ENCODE measurements around the gene DCAKD. TPM values are rescaled to one million over a fixed set of nuclear protein-coding genes. Genes with fewer than 3 reads are reported as not detected.
A peak's percentile ranks its signal among the peaks of the same experiment; 100 is the strongest.

DCAKD gene
- total RNA-seq, 2 experiments from 2014 or later = 11.6 to 12.2 TPM

DNA sequence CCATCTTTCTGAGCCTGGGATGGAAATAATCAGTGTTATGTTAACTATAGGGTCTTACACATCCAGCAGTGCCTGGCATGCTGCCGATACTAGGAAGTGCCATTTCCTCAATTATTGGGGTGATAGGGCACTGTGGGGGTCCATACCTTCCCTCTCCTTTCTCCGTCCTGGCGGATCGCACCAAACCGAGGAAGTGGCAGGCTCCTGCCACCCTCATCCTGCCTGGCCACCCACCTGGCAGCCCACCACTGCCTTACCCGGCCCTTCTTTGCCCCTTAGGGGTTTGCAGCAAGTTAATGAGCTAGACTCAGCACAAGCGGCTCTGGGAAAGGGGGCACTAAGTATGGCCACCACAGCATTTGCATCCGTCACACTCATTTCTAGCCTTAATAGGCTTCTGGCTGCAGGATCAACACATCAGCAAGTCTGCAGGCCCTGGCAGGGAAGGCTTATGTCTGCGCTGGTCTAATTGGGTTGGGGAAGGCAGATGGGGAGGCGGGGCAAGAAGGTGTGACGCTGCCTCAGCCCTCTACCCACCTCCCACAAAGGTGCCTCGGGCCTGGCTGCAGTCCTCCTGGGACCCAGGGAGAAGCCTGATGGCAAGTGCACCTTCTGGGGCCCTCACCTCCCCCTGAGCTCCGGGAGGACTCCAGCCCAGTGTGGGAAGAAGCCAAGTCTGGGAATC is 28.6 kb downstream of the DCAKD start:
- Histone ChIP-seq H3K4me1 (ENCODE audit: insufficient read depth, low read length) (peaks cover 36% of the 10 kb centered on the region), H3K36me3 (ENCODE audit: insufficient read depth, low read length) (peaks cover 14% of the 10 kb centered on the region), H3K27me3 (ENCODE audit: control insufficient read depth in 1 of 2, insufficient read depth in 2 of 2, low read length in 2 of 2) (peaks cover 34 to 38% of the 10 kb centered on the region in 2 experiments), H3K27ac (ENCODE audit: low read depth in 1 of 2, low read length in 2 of 2) (no peak overlapping the region), H3K4me3 (ENCODE audit: low read length) (no peak overlapping the region), H3K9me3 (ENCODE audit: control insufficient read depth in 1 of 2, insufficient read depth in 1 of 2, low read length in 2 of 2) (peaks cover 0 to 7% of the 10 kb centered on the region in 2 experiments)
- Mint-ChIP-seq H3K4me1 (ENCODE audit: low read depth) (peaks cover 24% of the 10 kb centered on the region), H3K27ac (no peak overlapping the region), H3K27me3 (peaks cover 34% of the 10 kb centered on the region), H3K4me3 (no peak overlapping the region), H3K9me3 (no peaks in the 10 kb centered on the region), H3K36me3 (ENCODE audit: low read depth) (peaks cover 11% of the 10 kb centered on the region)
- DNase-seq (no peak), ATAC-seq (ENCODE audit: poor library complexity) (no peak)
- ChIA-PET POLR2A (interaction anchor here (1.3 kb wide), 1 partner anchor 38 kb away, joined by 3 read pairs; the partner anchor contains the start of gene NMT1), CTCF (interaction anchor here (0.6 to 2.6 kb wide), 13 partner anchors 11 to 1266 kb away, joined by 3 to 22 read pairs (median 4); partner anchors contain the start of genes DCAKD and EFTUD2)
- TF ChIP-seq, protein P1, sequence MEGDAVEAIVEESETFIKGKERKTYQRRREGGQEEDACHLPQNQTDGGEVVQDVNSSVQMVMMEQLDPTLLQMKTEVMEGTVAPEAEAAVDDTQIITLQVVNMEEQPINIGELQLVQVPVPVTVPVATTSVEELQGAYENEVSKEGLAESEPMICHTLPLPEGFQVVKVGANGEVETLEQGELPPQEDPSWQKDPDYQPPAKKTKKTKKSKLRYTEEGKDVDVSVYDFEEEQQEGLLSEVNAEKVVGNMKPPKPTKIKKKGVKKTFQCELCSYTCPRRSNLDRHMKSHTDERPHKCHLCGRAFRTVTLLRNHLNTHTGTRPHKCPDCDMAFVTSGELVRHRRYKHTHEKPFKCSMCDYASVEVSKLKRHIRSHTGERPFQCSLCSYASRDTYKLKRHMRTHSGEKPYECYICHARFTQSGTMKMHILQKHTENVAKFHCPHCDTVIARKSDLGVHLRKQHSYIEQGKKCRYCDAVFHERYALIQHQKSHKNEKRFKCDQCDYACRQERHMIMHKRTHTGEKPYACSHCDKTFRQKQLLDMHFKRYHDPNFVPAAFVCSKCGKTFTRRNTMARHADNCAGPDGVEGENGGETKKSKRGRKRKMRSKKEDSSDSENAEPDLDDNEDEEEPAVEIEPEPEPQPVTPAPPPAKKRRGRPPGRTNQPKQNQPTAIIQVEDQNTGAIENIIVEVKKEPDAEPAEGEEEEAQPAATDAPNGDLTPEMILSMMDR (IDR thresholded peaks at IDR 0.05) = no peak
- intact Hi-C loops (cut with DNase I, micrococcal nuclease) = loop anchor here in 1 of 2 experiments (1.0 to 5.0 kb wide), 3 partner anchors 75 to 248 kb away; no protein-coding TSS in a partner anchor

DNA sequence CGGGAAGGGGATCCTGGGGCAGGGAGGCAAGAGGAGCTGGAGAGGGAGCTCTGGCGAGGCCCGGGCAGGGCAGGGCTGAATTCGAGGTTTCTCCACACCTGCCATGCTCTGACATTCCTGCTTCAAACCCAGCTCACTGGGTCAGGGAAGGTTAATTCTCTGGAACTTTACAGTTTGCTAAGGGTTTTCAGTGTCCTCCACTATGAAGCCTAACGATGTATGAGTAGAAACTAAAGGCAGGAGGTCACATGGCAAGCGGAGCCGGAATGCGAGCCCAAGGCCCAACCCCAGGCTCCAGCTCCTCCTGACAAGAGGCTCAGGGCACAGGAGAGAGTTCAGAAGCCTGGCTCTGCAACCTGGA is 29.2 kb downstream of the DCAKD start:
- peaks cover 9% of the 10 kb centered on the region for H3K36me3 Mint-ChIP-seq (ENCODE audit: low read depth)
- DNase-seq (no peak), ATAC-seq (ENCODE audit: poor library complexity) (no peak)
- H3K27ac ChIP-seq (ENCODE audit: low read depth in 1 of 2, low read length in 2 of 2) = no peak overlapping the region
- intact Hi-C loops (cut with DNase I, micrococcal nuclease) = loop anchor here in 1 of 2 experiments (1.0 to 5.0 kb wide), 3 partner anchors 75 to 248 kb away; no protein-coding TSS in a partner anchor
- no peak overlapping the region for H3K4me3 Mint-ChIP-seq
- TF ChIP-seq, protein P1 (IDR thresholded peaks at IDR 0.05) = peak; percentile 36
- H3K9me3 Mint-ChIP-seq = no peaks in the 10 kb centered on the region
- POLR2A ChIA-PET = interaction anchor here (1.3 kb wide), 1 partner anchor 39 kb away, joined by 3 read pairs; the partner anchor contains the start of gene NMT1
- H3K4me1 ChIP-seq (ENCODE audit: insufficient read depth, low read length) = peaks cover 36% of the 10 kb centered on the region
- peaks cover 36% of the 10 kb centered on the region for H3K27me3 Mint-ChIP-seq
- H3K9me3 ChIP-seq (ENCODE audit: control insufficient read depth in 1 of 2, insufficient read depth in 1 of 2, low read length in 2 of 2) = peaks cover 0 to 7% of the 10 kb centered on the region in 2 experiments
- H3K27me3 ChIP-seq (ENCODE audit: control insufficient read depth in 1 of 2, insufficient read depth in 2 of 2, low read length in 2 of 2) = peaks cover 34 to 40% of the 10 kb centered on the region in 2 experiments
- CTCF ChIA-PET = interaction anchor here (0.6 to 2.6 kb wide), 15 partner anchors 12 to 1266 kb away, joined by 3 to 22 read pairs (median 4); partner anchors contain the start of genes DCAKD and EFTUD2
- no peak overlapping the region for H3K27ac Mint-ChIP-seq
- peaks cover 24% of the 10 kb centered on the region for H3K4me1 Mint-ChIP-seq (ENCODE audit: low read depth)
- no peak overlapping the region for H3K4me3 ChIP-seq (ENCODE audit: low read length)
- H3K36me3 ChIP-seq (ENCODE audit: insufficient read depth, low read length) = peaks cover 10% of the 10 kb centered on the region

DNA sequence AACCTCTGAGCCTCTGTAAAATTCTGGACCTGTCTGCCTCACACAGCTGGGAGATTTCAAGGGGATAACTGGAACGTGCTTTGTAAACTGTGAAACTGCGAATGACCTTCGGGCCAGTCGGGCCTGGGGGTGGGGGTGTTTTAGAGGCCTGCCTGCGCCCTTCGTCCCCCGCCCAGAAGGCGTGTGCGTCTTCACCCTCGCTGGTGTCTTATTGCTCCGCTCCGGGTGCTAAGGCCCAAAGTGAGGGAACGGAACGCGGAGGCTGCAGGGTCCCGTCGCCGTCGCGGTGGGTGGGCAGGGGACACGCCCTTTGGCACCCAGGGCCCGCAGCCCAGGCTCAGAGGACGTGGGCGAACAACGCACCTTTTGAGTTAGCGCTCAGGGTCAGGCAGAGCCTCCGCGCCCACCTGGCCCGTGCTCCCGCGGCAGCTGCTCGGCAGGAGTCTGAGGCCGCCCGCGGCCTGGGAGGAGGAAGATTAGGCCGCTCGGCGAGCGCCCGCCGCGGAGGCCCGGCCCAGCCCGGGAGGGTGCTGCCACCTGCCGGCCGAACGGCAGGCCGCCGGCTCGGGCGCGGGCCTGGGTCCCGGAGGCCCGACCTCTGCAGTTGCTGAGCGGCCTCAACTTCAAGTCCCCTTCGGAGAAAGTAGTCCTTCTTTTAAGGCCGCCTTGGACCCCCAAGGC is 29.7 kb downstream of the DCAKD start:
- Histone ChIP-seq H3K9me3 (ENCODE audit: control insufficient read depth in 1 of 2, insufficient read depth in 1 of 2, low read length in 2 of 2) (peaks cover 0 to 7% of the 10 kb centered on the region in 2 experiments), H3K4me1 (ENCODE audit: insufficient read depth, low read length) (peaks cover 36% of the 10 kb centered on the region), H3K36me3 (ENCODE audit: insufficient read depth, low read length) (peaks cover 5% of the 10 kb centered on the region), H3K27me3 (ENCODE audit: control insufficient read depth in 1 of 2, insufficient read depth in 2 of 2, low read length in 2 of 2) (peaks cover 34 to 40% of the 10 kb centered on the region in 2 experiments), H3K27ac (ENCODE audit: low read depth in 1 of 2, low read length in 2 of 2) (no peak overlapping the region), H3K4me3 (ENCODE audit: low read length) (peak overlapping the region; percentile 44)
- peak overlapping the region; percentile 39 for H3K4me3 Mint-ChIP-seq
- H3K9me3 Mint-ChIP-seq = no peaks in the 10 kb centered on the region
- peaks cover 24% of the 10 kb centered on the region for H3K4me1 Mint-ChIP-seq (ENCODE audit: low read depth)
- no peak overlapping the region for H3K27ac Mint-ChIP-seq
- peaks cover 4% of the 10 kb centered on the region for H3K36me3 Mint-ChIP-seq (ENCODE audit: low read depth)
- peak; percentile 29 to 85 (median 58) for DNase-seq
- CTCF ChIA-PET = interaction anchor here (0.9 to 2.6 kb wide), 15 partner anchors 12 to 250 kb away, joined by 3 to 22 read pairs (median 4); partner anchors contain the start of genes DCAKD and EFTUD2
- POLR2A ChIA-PET = interaction anchor here (1.3 to 1.6 kb wide), 2 partner anchors 39 to 101 kb away, joined by 3 to 5 read pairs; partner anchors contain the start of gene NMT1
- peaks cover 39% of the 10 kb centered on the region for H3K27me3 Mint-ChIP-seq
- intact Hi-C loops (cut with DNase I, micrococcal nuclease) = loop anchor here (1.0 to 5.0 kb wide), 4 partner anchors 76 to 247 kb away; no protein-coding TSS in a partner anchor
- peak; percentile 85 for ATAC-seq (ENCODE audit: poor library complexity)
- TF ChIP-seq, protein P1 (IDR thresholded peaks at IDR 0.05) = peak; percentile 66

Data from CD4-positive, alpha-beta T cell (primary cell).